Stimulated activated naive CD8-positive, alpha-beta T cell treated with anti-CD3 and anti-CD28 coated beads, Interleukin-15, Interleukin-2, amounts not matched to agents 100 U/mL and 50 U/mL, for 24 hours (primary cell): Measurements from ENCODE around the gene S100A10.

Experiments
- ATAC-seq: fragments of 150-1000 bp; cut with Tn5 transposase; one replicate; pipeline ENCODE4 v1.10.0; 2021
- DNase-seq: peaks from one replicate; pipeline ENCODE4 v3.0.0; 2021

The S100A10 gene

GRCh38 chr1:152013664-152014237, 20.1 kb upstream of the S100A10 start:
- ATAC-seq (no peak), DNase-seq (peak; percentile 53)

- DNase-seq (no peak), ATAC-seq (no peak)
These were observed 16.0 kb upstream of the S100A10 start for GRCh38 chr1:152009691-152010090.

GRCh38 chr1:152007047-152007446, 13.4 kb upstream of the S100A10 start:
- ATAC-seq (no peak), DNase-seq (no peak)

GRCh38 chr1:152005360-152005912, 11.8 kb upstream of the S100A10 start:
- DNase-seq = no peak
- ATAC-seq = no peak

- no peak for ATAC-seq
These were observed 10.3 kb upstream of the S100A10 start for GRCh38 chr1:152003846-152004442.

GRCh38 chr1:152002960-152003359, 9.3 kb upstream of the S100A10 start:
- DNase-seq = no peak
- ATAC-seq = no peak

More at GRCh38 chr1:152003846-152004442, 10.3 kb upstream of the S100A10 start:
- no peak for DNase-seq

- DNase-seq (peak; percentile 80), ATAC-seq (peak; percentile 63)
These were observed 8.2 kb upstream of the S100A10 start for GRCh38 chr1:152001631-152002584.

GRCh38 chr1:152000964-152001630, 7.4 kb upstream of the S100A10 start:
- DNase-seq = no peak
- ATAC-seq = no peak

GRCh38 chr1:151998611-151999362, 5.1 kb upstream of the S100A10 start:
- no peak for ATAC-seq
- no peak for DNase-seq

GRCh38 chr1:151997284-151997570, 3.6 kb upstream of the S100A10 start:
- ATAC-seq (no peak), DNase-seq (no peak)

- ATAC-seq (no peak), DNase-seq (no peak)
These were observed 2.1 kb upstream of the S100A10 start for GRCh38 chr1:151995774-151996173.

- ATAC-seq (no peak), DNase-seq (no peak)
These were observed 1.3 kb upstream of the S100A10 start for GRCh38 chr1:151994956-151995355.

- peak; percentile 12 for ATAC-seq
- DNase-seq = peak; percentile 54
These were observed 450 bp downstream of the S100A10 start for GRCh38 chr1:151993084-151993733.

- DNase-seq (peak; percentile 60), ATAC-seq (peak; percentile 28)
These were observed 1.2 kb downstream of the S100A10 start for GRCh38 chr1:151992303-151993083.

GRCh38 chr1:151991663-151992302, 1.9 kb downstream of the S100A10 start:
- no peak for DNase-seq
- no peak for ATAC-seq

- ATAC-seq (no peak), DNase-seq (no peak)
These were observed 2.8 kb downstream of the S100A10 start for GRCh38 chr1:151990856-151991198.

GRCh38 chr1:151990058-151990855, 3.4 kb downstream of the S100A10 start:
- ATAC-seq (no peak), DNase-seq (no peak)

- DNase-seq = peak; percentile 66
- ATAC-seq = peak; percentile 63
These were observed 4.3 kb downstream of the S100A10 start for GRCh38 chr1:151989211-151989862.
